GM12864 (cell line): ENCODE data around the gene ZFP92.
"Not testable (repeated sequence)": the region's sequence is repeated elsewhere in the genome, so short reads cannot be mapped to it uniquely, and the experiment has no call there.

ENCODE experiments used
- DNase-seq: peaks from one replicate; pipeline ENCODE4 v3.0.0-alpha.2; 2011; ENCODE audit warnings: low read depth
- H3K4me3 ChIP-seq: 2 replicates; pipeline ENCODE4 v1.5.1; 2011; ENCODE audit warnings: mild to moderate bottlenecking, low read depth, low read length, control low read depth
- TF ChIP-seq, protein P1 (sequence below): IDR thresholded peaks from 2 replicates; pipeline ENCODE4 v1.5.1; 2011; ENCODE audit warnings: low read depth, mild to moderate bottlenecking, moderate library complexity, low read length, control low read depth, inconsistent platforms; ENCODE audit errors: missing control alignments

ZFP92 gene

GRCh38 chrX:153387345-153387744 is 23.9 kb upstream of the ZFP92 start:
- DNase-seq = no peak
- no peak overlapping the region for H3K4me3 ChIP-seq
- TF ChIP-seq, protein P1, sequence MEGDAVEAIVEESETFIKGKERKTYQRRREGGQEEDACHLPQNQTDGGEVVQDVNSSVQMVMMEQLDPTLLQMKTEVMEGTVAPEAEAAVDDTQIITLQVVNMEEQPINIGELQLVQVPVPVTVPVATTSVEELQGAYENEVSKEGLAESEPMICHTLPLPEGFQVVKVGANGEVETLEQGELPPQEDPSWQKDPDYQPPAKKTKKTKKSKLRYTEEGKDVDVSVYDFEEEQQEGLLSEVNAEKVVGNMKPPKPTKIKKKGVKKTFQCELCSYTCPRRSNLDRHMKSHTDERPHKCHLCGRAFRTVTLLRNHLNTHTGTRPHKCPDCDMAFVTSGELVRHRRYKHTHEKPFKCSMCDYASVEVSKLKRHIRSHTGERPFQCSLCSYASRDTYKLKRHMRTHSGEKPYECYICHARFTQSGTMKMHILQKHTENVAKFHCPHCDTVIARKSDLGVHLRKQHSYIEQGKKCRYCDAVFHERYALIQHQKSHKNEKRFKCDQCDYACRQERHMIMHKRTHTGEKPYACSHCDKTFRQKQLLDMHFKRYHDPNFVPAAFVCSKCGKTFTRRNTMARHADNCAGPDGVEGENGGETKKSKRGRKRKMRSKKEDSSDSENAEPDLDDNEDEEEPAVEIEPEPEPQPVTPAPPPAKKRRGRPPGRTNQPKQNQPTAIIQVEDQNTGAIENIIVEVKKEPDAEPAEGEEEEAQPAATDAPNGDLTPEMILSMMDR = no peak

DNA sequence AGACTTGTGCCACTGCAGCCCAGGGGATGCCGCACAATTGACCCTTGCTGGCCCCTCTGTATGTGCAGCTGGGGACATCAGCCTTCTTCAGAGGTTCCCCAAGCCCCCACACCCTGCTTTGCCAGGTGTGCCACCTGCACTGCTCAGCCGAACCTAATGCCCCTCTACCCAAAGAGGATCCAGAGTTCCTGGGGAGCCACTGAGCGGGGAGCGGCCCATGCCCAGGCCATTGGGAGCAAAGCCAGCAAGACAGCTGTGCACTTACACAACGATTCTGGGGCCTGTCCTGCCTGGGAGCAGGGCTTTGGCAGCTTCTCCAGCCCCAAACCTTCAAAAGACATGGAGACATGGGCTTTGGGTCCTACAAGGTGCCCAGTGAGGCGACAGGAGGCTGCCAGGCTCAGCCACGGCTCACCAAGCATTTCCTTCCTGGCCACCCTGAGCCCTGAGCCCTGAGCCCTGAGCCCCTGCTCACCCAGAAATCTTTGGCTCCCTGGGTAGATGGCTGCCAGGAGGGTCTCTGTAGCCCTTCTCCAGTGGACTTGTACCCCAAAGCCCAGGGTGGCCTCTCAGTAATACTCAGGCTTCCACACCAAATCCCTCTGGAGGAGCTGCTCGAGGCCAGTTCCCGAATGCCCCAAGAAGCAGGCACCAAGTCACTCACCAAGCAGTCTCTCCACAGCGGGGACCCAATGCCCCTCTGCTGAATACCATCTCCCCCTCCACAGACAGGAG is 23.1 kb upstream of the ZFP92 start:
- H3K4me3 ChIP-seq = no peak overlapping the region
- TF ChIP-seq, protein P1 = no peak
- DNase-seq = no peak

- TF ChIP-seq, protein P1 = no peak
- no peak for DNase-seq
- no peak overlapping the region for H3K4me3 ChIP-seq
Measured at GRCh38 chrX:153388722-153389459, 22.4 kb upstream of the ZFP92 start.

DNA sequence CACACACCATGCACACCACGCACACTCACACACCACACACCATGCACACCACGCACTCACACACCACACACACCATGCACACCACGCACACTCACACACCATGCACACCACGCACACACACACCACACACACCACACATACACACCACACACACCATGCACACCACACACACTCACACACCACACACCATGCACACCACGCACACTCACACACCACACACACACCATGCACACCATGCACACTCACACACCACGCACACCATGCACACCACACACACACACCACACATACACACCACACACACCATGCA is 21.9 kb upstream of the ZFP92 start:
- DNase-seq, H3K4me3 ChIP-seq: not testable (repeated sequence)

DNA sequence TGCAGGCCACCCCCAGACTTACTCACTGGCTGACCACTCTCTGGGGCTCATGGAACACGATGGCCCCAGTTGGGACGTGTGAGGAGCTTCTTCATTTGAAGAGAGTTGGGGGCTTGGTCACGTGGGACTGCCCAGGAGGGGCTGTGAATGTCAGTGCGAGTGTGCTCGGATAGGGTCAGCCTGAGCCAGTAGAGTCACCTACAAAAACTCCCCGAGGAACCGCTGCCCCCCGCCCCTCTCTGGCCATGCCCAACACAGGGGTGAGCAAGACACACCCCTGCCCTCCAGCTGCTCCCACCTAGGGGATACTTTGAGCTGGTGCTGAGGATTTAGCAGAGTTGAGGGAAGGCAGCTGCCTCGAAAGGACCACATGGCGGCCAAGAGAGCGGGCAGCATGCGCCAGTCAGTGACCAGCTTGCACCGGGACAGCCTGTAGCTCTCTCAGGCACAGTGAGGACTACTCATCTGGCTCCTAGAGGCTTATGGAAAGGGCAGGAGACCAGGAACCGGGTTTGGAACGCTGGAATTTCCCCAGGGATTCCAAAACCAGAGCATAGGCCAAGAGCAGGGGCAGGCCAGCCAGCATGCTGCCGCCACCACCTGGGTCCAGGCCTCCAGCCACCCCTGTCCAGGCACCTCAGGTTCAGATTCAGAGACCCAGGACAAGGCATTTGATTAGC is 18.5 kb upstream of the ZFP92 start:
- TF ChIP-seq, protein P1 = no peak
- no peak for DNase-seq
- H3K4me3 ChIP-seq = no peak overlapping the region

GRCh38 chrX:153394612-153395011 is 16.7 kb upstream of the ZFP92 start:
- no peak for DNase-seq
- TF ChIP-seq, protein P1 = no peak
- H3K4me3 ChIP-seq = no peak overlapping the region

GRCh38 chrX:153395613-153396319 is 15.5 kb upstream of the ZFP92 start:
- TF ChIP-seq, protein P1 = no peak
- no peak overlapping the region for H3K4me3 ChIP-seq
- DNase-seq = no peak
